Body of pancreas (tissue), 4 donors: ENCODE data around the gene DESI1.

ENCODE experiments used
- CTCF ChIP-seq, 7 experiments: fragments of 450-650 bp in 4 of 7; fragments of 200-600 bp in 3 of 7; sonication (generic) in 3 of 7; IDR thresholded peaks; one replicate each; pipeline ENCODE4 v1.5.1; 2016 to 2019; ENCODE audit warnings: antibody characterized with exemption in 7 of 7
- POLR2A ChIP-seq, 3 donors: fragments of 450-650 bp; IDR thresholded peaks; one replicate each; pipeline ENCODE4 v1.6.1; 2016; ENCODE audit warnings: antibody characterized with exemption in 3 of 3, mild to moderate bottlenecking in 2 of 3

- TF ChIP-seq CTCF (IDR thresholded peaks at IDR 0.05), result no peak
- no peak for TF ChIP-seq POLR2A (IDR thresholded peaks at IDR 0.05)
Measured at GRCh38 chr22:41560095-41560471, 60.8 kb downstream of the DESI1 start.
